SHP77 (cell line): ENCODE measurements around the gene PCSK4.
"Not testable (repeated sequence)": the region's sequence is repeated elsewhere in the genome, so short reads cannot be mapped to it uniquely, and the experiment has no call there.

ENCODE experiments used
- DNase-seq, 2 experiments: peaks; one replicate each; lab custom pipeline; 2025; lab: John Stamatoyannopoulos, UW

The PCSK4 gene

GRCh38 chr19:1522061-1522460, 31.9 kb upstream of the PCSK4 start:
- no peak for DNase-seq

GRCh38 chr19:1521636-1522035, 31.5 kb upstream of the PCSK4 start:
- no peak for DNase-seq

- no peak for DNase-seq
Observed at GRCh38 chr19:1520203-1520780, 30.1 kb upstream of the PCSK4 start.

- DNase-seq: not testable (repeated sequence)
Observed at GRCh38 chr19:1519802-1520201, 29.7 kb upstream of the PCSK4 start.

GRCh38 chr19:1518471-1518870, 28.3 kb upstream of the PCSK4 start:
- no peak for DNase-seq

DNA sequence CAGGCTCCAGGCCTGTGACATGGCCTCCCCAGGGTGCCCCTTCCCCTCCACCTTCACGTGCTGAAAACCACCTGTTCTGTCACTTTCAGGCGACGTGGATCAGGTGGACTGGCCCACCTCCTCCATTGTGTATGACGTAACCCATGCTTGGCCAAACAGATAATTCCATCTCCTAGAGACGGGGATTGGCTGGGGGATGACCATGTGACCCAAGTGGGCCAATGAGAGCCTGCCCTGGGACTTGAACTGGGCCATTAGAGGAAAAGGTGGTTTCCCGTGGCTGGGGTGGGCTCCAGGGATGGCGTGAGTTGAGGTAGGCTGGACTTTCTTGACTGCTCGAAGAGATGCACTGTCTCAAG, 26.2 kb upstream of the PCSK4 start:
- no peak for DNase-seq

- no peak for DNase-seq
Observed at GRCh38 chr19:1514986-1515721, 25.0 kb upstream of the PCSK4 start.

- no peak for DNase-seq
Observed at GRCh38 chr19:1514295-1514661, 24.1 kb upstream of the PCSK4 start.

GRCh38 chr19:1513499-1514294, 23.5 kb upstream of the PCSK4 start:
- no peak for DNase-seq

GRCh38 chr19:1512671-1513498, 22.7 kb upstream of the PCSK4 start, which contains the start of gene ADAMTSL5:
Gene ADAMTSL5, minus strand, starts transcription at chr19:1513019. Its CDS starts 2,076 bp downstream, at chr19:1510943.
- DNase-seq: no peak

- DNase-seq: no peak
Observed at GRCh38 chr19:1511318-1512317, 21.5 kb upstream of the PCSK4 start.

- no peak for DNase-seq
Observed at GRCh38 chr19:1510807-1511206, 20.7 kb upstream of the PCSK4 start.

DNA sequence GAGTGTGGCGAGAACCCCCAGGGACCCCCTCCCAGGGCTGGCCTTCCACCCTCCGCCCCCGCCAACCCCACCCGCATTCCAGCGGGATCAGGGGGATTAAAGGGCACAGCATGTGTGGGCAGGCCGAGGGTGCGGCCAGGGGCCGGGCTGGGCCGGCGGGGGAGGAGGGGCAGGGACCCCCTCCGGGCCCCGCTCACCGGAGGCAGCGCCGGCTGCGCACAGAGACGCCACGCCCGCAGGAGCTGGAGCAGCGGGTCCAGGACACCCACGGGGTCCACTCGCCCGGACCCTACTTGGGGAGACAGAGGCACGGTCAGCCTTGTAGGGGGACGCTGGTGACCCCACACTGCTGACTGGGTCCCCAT, 20.3 kb upstream of the PCSK4 start:
- no peak for DNase-seq

- DNase-seq: no peak
Observed at GRCh38 chr19:1509602-1510441, 19.7 kb upstream of the PCSK4 start.

- DNase-seq: no peak
Observed at GRCh38 chr19:1508507-1508856, 18.3 kb upstream of the PCSK4 start.

DNA sequence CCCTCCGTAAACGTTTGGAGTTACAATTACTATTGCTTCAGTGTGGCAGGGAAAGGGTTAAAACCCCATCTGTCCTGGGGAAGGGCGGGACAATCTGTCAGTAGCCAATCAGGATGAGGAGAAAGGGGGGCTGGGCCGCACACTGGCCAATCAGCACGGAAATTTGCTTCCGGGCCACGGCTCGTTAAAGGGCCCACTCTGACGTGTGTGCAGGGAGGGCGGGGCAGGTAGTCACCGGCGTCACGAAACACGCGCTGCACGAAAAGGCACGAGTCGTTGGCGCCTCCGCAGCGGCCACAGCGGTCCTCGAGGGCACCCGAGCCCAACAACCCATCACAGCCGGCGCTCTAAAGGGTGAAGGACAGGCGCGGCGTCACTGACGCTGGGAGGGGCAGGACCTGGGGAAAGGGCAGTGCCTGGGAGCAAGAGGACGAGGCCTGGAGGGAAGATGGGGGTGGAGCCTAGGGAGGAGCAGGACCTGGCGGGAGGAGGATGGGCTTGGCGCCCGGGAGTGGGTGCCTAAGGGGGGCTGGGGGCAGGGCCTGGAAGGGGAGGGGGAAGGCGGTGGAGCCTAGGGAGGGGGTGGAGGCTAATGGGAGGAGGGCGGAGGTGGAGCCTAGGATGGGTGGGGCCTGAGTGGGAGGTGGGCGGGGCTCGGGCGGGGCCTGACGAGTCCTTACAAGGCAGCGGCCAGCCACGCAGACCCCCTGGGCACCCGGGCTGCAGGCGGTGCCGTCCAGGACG, 17.8 kb upstream of the PCSK4 start:
- DNase-seq: peak; percentile 93 to 97

GRCh38 chr19:1507192-1507660, 17.1 kb upstream of the PCSK4 start:
- no peak for DNase-seq

DNA sequence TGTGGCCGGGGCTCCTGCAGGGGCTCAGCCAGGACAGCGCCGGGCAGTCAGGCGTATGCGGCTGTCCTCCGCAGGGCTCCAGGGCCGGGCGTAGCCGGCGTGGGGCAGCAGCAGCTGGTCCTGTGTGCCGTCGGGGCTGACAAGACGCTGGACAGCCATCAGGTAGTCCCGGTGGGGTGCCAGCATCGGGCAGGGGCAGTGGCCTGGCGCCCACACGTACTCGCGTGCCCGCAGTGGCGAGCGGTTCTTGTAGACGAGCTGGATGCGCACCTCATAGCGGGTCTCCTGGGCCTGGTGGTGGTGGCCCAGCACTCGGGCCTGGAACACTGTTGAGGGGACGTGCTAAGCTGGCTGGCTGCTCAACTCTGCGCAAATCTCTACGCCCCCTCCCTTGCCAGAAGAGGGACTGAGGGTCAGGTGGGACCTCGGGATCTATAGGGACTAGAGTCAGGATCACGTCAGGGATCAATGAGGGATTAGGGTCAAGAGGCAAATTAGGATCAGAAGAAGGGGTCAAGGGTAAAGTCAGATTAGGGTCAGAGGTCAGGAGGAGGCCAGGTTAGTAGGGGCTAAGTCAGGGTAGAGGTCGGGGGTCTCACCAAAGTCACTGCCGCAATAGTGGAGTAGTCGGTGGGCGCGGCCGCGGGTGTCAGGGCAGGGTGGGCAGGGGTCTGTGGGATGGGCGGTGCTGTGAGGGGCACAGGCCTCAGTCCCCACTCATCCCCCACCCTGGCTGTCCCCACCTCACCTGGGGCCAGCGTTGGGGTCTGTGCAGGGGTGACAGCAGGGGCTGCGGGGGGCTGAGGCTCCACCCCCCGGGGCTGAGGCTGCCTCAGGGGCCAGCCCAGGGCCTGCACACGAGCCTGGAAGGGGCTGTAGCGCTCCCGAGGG, 16.1 kb upstream of the PCSK4 start:
- no peak for DNase-seq
